ENCODE results near the gene PIK3IP1.

PIK3IP1 gene

DNA sequence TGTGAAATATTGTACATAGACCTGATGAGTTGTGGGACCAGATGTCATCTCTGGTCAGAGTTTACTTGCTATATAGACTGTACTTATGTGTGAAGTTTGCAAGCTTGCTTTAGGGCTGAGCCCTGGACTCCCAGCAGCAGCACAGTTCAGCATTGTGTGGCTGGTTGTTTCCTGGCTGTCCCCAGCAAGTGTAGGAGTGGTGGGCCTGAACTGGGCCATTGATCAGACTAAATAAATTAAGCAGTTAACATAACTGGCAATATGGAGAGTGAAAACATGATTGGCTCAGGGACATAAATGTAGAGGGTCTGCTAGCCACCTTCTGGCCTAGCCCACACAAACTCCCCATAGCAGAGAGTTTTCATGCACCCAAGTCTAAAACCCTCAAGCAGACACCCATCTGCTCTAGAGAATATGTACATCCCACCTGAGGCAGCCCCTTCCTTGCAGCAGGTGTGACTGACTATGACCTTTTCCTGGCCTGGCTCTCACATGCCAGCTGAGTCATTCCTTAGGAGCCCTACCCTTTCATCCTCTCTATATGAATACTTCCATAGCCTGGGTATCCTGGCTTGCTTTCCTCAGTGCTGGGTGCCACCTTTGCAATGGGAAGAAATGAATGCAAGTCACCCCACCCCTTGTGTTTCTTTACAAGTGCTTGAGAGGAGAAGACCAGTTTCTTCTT, 12.3 kb downstream of the PIK3IP1 start:
- no peak for DNase-seq (ENCODE audit: low read depth, low spot score)

DNA sequence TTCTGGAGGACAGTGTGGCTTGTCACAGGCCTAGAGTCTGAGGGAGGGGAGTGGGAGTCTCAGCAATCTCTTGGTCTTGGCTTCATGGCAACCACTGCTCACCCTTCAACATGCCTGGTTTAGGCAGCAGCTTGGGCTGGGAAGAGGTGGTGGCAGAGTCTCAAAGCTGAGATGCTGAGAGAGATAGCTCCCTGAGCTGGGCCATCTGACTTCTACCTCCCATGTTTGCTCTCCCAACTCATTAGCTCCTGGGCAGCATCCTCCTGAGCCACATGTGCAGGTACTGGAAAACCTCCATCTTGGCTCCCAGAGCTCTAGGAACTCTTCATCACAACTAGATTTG, 13.0 kb downstream of the PIK3IP1 start:
- DNase-seq (ENCODE audit: low read depth, low spot score): no peak

DNA sequence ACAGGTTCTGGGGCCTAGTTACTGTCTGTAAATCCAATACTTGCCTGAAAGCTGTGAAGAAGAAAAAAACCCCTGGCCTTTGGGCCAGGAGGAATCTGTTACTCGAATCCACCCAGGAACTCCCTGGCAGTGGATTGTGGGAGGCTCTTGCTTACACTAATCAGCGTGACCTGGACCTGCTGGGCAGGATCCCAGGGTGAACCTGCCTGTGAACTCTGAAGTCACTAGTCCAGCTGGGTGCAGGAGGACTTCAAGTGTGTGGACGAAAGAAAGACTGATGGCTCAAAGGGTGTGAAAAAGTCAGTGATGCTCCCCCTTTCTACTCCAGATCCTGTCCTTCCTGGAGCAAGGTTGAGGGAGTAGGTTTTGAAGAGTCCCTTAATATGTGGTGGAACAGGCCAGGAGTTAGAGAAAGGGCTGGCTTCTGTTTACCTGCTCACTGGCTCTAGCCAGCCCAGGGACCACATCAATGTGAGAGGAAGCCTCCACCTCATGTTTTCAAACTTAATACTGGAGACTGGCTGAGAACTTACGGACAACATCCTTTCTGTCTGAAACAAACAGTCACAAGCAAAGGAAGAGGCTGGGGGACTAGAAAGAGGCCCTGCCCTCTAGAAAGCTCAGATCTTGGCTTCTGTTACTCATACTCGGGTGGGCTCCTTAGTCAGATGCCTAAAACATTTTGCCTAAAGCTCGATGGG, 13.5 kb downstream of the PIK3IP1 start:
- no peak for DNase-seq (ENCODE audit: low read depth, low spot score)

DNA sequence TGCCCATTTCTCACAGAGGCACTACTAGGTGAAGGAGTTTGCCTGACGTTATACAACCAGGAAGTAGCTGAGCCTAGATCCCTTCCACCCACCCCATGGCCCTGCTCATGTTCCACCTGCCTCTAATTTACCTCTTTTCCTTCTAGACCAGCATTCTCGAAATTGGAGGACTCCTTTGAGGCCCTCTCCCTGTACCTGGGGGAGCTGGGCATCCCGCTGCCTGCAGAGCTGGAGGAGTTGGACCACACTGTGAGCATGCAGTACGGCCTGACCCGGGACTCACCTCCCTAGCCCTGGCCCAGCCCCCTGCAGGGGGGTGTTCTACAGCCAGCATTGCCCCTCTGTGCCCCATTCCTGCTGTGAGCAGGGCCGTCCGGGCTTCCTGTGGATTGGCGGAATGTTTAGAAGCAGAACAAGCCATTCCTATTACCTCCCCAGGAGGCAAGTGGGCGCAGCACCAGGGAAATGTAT, 14.1 kb downstream of the PIK3IP1 start:
- no peak for DNase-seq (ENCODE audit: low read depth, low spot score)

DNA sequence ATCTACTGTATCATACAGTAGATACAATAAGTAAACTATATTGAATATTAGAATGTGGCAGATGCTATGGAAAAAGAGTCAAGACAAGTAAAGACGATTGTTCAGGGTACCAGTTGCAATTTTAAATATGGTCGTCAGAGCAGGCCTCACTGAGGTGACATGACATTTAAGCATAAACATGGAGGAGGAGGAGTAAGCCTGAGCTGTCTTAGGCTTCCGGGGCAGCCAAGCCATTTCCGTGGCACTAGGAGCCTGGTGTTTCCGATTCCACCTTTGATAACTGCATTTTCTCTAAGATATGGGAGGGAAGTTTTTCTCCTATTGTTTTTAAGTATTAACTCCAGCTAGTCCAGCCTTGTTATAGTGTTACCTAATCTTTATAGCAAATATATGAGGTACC, 14.5 kb downstream of the PIK3IP1 start:
- DNase-seq (ENCODE audit: low read depth, low spot score): no peak

DNA sequence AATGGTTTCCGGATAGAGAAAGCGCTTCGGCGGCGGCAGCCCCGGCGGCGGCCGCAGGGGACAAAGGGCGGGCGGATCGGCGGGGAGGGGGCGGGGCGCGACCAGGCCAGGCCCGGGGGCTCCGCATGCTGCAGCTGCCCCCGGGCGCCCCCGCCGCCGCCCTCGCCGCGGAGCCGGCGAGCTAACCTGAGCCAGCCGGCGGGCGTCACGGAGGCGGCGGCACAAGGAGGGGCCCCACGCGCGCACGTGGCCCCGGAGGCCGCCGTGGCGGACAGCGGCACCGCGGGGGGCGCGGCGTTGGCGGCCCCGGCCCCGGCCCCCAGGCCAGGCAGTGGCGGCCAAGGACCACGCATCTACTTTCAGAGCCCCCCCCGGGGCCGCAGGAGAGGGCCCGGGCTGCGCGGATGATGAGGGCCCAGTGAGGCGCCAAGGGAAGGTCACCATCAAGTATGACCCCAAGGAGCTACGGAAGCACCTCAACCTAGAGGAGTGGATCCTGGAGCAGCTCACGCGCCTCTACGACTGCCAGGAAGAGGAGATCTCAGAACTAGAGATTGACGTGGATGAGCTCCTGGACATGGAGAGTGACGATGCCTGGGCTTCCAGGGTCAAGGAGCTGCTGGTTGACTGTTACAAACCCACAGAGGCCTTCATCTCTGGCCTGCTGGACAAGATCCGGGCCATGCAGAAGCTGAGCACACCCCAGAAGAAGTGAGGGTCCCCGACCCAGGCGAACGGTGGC, 15.7 kb downstream of the PIK3IP1 start:
- no peak for DNase-seq (ENCODE audit: low read depth, low spot score)

DNA sequence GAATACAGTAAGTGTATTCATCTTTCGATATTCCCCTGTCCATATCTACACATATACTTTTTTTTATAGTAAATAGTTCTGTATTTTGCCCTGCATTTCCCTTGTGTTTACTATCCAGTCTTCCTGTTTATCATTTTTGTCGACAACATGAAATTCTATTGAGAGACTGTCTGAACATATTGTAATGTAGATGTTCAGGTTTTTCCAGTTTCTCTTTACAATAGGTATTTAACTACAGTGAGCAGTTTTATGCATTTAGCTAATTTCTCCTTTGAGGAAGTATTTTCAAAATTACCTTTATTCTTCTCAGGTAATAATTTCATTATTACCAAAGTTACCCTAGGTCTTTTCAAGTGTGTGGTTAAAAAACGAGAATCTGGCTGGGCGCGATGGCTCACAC, 16.7 kb downstream of the PIK3IP1 start:
- DNase-seq (ENCODE audit: low read depth, low spot score): no peak

DNA sequence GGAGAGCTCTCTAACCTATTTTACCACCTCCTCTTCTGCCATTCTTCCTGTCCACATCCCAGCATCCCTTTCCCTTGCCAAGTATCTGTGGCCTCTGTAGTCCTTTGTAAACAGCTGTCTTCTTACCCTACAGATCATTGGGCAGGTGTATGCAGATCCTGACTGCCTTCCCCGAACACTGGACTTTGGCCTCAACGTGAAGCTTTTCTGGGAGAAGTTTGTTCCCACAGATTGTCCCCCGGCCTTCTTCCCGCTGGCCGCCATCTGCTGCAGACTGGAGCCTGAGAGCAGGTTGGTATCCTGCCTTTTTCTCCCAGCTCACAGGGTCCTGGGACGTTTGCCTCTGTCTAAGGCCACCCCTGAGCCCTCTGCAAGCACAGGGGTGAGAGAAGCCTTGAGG, 17.3 kb downstream of the PIK3IP1 start:
- no peak for DNase-seq (ENCODE audit: low read depth, low spot score)

DNA sequence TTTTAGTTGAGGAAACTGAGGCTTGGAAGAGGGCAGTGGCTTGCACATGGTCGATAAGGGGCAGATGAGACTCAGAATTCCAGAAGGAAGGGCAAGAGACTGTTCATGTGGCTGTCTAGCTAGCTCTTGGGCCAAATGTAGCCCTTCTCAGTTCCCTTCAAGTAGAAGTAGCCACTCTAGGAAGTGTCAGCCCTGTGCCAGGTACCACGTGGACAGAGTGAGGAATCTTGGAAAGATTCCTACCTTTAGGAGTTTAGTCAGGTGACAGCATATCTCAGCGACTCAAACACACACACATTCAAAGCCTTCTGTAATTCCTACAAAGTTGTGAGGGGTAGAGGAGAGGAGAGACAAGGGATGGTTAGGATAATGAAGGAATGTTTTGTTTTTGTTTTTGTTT, 18.3 kb downstream of the PIK3IP1 start:
- no peak for DNase-seq (ENCODE audit: low read depth, low spot score)

DNA sequence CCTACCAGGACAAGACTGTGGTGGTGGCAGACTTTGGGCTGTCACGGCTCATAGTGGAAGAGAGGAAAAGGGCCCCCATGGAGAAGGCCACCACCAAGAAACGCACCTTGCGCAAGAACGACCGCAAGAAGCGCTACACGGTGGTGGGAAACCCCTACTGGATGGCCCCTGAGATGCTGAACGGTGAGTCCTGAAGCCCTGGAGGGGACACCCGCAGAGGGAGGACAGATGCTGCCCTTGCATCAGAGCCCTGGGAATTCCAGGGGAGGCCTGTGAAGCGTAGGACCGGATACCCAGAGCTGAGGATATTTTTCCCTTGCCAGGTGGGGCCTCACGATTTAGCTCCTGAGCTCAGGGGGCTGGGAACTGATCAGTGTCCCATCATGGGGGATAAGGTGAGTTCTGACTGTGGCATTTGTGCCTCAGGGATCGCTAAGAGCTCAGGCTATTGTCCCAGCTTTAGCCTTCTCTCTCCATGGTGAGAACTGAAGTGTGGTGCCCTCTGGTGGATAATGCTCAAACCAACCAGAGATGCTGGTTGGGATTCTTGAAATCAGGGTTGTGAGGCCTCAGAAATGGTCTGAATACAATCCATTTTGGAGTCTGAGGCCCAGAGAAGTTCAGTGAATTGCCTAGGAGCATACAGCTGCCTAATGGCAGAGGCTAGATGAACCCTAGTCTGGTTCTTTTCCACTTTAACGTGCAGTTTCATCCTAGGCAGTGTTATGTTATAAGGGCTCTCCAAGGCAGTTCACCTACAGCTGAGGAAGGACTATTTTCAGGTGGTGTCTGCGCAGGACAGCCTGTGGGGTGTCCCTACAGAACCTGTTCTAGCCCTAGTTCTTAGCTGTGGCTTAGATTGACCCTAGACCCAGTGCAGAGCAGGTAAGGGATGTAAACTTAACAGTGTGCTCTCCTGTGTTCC, 19.5 kb downstream of the PIK3IP1 start:
- peak; percentile 88 for DNase-seq (ENCODE audit: low read depth, low spot score)

DNA sequence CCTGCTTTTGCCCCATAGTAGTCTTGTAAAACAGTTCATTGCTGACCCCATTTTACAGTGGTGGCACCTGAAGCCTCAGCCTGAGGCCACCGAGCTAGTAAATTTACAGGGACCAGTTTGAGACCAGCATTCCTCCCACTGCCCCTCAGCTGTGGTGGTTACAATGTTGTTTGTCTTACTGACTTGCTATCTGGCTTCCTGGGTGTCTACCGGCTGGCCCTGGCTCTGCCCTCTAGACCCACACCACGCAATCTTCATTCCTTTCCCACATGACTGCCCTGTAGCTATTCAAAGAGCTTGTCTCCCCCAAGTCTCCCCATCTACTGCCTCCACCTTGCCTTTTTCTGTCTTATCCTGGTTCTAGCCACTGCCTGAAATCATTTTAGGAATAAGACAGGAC, 20.8 kb downstream of the PIK3IP1 start:
- no peak for DNase-seq (ENCODE audit: low read depth, low spot score)

DNA sequence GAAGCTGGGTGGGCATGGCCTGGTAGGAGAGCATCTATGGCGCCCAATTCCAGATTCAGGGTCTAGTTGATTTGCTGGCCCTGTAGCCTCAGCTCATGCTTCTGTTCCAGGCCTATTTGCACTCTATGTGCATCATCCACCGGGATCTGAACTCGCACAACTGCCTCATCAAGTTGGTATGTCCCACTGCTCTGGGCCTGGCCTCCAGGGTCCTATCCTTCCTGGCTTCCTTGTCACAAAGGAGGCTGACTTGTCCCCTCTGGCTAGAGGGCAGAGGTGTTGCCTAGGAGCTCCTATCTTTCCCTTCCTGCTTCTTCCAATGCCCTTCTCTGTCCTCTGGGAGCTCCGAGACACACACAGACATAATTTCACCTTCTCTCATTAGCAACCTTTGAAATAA, 21.3 kb downstream of the PIK3IP1 start:
- peak; percentile 49 for DNase-seq (ENCODE audit: low read depth, low spot score)

DNA sequence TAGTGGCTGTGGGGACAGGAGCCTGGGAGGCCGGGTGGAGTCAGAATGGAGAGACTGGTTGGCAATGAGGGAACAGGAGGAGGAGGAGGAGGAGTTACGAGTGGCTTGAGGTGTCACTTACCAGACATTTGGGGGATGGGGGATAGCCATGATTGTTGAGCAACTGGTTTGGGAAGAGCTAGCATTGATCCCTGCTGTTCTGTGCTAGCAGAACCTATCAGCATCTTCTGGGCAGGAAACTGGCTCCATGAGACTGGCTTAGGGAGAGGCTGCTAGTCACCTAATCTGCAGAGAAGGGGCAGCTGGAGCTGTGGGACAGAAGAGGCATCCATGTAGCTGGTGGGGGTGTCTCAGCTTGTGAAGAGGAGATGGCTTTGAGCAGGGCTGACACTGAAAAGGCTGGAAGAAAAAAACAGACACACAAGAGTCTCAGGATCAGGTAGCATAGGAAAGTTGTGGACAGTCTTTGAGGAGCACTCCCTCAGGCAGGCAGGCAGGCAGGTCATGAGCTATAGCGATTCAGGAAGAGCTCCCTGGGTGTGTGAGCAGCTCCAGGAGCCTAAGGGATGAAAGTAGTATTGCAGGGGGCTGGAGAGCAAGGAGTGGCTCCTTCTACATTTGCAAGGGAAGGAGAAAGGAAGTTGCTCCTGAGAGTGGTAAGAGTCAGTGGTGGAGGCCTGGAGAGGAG, 22.3 kb downstream of the PIK3IP1 start:
- DNase-seq (ENCODE audit: low read depth, low spot score): peak; percentile 85

DNA sequence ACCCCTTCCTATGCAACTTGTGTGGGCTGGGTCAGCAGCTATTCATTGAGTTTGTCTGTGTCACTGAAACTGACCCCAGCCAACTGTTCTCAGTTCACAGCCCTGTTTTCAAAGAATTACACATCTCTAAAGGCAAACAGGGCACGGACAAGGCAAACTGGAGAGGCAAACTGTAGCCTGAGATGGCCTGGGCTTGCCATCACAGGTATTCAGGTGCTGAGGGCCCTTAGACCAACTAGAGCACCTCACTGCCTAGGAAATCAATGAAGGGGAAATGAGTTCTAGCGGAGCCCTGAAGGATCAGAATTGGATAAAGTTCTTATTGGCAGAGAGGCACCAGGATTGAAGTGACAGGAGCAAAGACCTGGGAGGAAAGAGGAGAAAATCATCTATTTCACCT, 24.0 kb downstream of the PIK3IP1 start:
- no peak for DNase-seq (ENCODE audit: low read depth, low spot score)

DNA sequence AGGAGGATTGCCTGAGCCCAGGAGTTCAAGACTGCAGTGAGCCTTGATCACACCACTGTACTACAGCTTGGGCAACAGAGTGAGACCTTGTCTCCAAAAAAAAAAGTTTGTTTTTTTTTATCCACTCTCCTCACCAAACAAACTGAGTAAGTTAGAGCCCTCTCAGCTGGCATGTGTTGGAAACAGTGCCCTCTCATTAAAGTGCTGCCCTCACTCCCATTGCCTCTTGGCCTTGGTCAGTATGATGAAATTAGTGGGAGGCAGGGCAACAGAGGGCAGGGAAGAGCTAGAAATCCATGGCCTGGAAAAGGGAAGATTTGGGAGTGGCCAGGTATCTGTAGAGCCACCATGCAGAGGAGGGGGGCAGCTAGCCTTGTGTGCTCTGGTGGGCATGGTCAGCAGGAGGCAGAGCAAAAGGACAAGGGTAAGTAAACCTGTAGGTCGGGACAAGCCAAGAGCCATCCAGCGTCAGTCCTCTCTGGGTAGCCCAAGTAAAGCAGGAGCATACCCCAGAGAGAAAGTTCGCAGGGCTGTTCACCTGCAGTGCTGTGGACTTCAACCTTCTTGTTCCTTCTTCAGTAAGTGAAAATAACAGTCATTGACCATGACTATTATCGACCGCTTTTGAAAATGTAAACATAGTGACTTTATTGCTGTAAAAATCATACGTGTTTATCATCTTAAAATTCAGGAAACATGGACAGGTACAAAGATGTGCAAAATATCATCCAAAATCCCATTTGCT, 28.2 kb downstream of the PIK3IP1 start:
- no peak for DNase-seq (ENCODE audit: low read depth, low spot score)

DNA sequence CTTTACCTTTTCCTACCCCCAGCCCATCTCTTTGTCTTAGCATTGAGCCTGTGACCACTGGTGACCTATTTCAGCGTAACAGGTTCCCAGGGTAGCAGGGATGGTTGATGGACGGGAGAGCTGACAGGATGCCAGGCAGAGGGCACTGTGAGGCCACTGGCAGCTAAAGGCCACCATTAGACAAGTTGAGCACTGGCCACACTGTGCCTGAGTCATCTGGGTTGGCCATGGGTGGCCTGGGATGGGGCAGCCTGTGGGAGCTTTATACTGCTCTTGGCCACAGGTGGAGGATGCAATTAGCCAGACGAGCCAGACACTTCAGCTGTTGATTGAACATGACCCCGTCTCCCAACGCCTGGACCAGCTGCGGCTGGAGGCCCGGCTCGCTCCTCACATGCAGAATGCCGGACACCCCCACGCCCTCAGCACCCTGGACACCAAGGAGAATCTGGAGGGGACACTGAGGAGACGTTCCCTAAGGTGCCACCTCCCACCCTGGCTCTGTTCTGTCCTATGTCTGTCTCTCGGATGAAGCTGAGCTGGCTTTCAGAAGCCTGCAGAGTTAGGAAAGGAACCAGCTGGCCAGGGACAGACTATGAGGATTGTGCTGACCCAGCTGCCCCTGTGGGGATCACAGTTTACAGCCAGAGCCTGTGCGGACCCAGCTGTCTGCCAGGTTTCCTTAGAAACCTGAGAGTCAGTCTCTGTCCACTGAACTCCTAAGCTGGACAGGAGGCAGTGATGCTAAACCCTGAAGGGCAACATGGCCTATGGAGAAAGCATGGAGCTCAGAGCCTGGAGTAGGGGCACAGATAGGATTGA, 29.8 kb downstream of the PIK3IP1 start:
- DNase-seq (ENCODE audit: low read depth, low spot score): no peak

DNA sequence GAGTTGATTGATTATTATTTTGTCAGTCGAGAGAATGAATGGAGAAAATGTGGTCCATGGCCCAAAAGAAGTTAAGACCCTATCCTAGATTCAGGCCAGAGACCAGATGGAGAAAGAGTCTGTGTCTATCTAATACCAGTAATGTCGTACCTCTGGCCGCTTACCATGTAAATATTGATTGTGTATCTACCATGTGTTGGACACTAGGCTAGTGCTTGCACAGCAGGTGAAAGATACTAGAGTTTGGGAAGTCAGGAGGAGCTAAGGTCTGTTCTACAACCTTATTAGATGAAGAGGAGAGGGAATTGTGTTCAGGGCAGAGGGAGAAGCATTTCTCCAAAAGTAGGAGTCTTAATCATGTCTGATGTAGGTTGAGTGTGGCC, 31.8 kb downstream of the PIK3IP1 start:
- no peak for DNase-seq (ENCODE audit: low read depth, low spot score)

DNA sequence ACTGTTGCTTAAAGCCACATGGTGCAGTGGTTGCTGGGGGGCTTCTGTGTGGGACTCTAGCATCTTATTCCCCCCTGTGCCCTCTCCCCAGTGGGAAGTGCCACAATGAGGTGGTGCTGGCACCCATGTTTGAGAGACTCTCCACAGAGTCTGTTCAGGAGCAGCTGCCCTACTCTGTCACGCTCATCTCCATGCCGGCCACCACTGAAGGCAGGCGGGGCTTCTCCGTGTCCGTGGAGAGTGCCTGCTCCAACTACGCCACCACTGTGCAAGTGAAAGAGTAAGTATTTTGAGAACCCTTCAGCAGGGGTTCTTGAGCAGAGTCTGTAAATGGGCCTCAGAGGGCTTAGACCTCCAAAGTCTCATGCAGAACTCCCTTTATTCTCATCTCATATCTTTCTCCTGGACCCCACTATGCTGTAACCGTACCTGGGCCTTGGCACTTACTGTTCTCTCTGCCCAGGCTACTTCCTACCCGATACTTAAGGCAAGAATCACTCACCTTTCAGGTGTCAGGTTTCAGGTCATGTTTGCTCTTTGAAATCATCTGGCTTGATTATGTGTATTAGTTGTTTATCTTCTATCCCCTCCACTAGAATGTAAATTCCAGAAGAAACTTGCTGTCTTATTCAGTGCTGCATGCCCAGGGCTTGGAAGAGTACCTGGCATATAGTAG, 32.4 kb downstream of the PIK3IP1 start:
- no peak for DNase-seq (ENCODE audit: low read depth, low spot score)

DNA sequence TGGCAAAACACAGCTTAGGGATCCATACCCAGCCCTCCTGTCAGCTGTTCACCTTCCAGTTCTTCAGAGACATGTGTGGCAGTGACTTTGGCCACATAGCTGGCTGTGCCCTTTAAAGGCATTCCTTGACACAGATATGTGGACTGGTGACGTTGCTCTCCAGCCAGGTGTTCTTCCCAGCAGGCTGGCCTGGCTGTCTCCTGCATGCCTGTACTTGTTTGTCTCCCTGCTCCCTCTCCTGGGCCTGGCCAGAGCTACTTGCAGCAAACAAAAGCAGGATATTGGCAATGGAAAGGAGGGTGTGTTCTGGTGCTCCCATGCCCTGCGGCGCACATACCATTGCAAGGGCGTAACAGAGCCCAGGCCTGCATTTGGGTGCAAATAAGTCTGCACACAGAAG, 38.3 kb downstream of the PIK3IP1 start:
- DNase-seq (ENCODE audit: low read depth, low spot score): peak; percentile 97

Data from ELF-1 (cell line).